Measurements from ENCODE around the gene TCL1A.

The TCL1A gene

GRCh38 chr14:95707327-95707726 lies 6.6 kb downstream of the TCL1A start:
- no peaks in the 10 kb centered on the region for H3K36me3 ChIP-seq (replicated peaks in 1 of 2; ENCODE audit: control insufficient read depth in 2 of 2, insufficient read depth in 2 of 2, low read length in 2 of 2)
- H3K23ac ChIP-seq (ENCODE audit: low read depth, low read length, poor library complexity) = no peak overlapping the region
- no peak overlapping the region for H3K27ac ChIP-seq (replicated peaks; ENCODE audit: low read length)
- no peak overlapping the region for H4K8ac ChIP-seq (ENCODE audit: low read depth, low read length)
- H2BK12ac ChIP-seq (ENCODE audit: low read length) = no peak overlapping the region
- no peak overlapping the region for H2BK15ac ChIP-seq (ENCODE audit: low read length)
- H3K4me3 ChIP-seq (ENCODE audit: low read length in 2 of 2) = no peak overlapping the region
- H2BK5ac ChIP-seq (ENCODE audit: low read length) = no peak overlapping the region
- DNase-seq (ENCODE audit: low spot score) = no peak
- H2AFZ ChIP-seq (ENCODE audit: low read length) = no peak overlapping the region
- H3K9me3 ChIP-seq (replicated peaks in 1 of 2; ENCODE audit: control insufficient read depth in 2 of 2, insufficient read depth in 1 of 2, low read depth in 1 of 2, low read length in 2 of 2) = no peaks in the 10 kb centered on the region
- H3K4me1 ChIP-seq (ENCODE audit: control insufficient read depth in 2 of 2, insufficient read depth in 1 of 2, low read depth in 1 of 2, low read length in 2 of 2) = peaks cover 0 to 1% of the 10 kb centered on the region in 2 donors
- H3K9ac ChIP-seq (ENCODE audit: low read depth, low read length, poor library complexity) = no peak overlapping the region
- no peaks in the 10 kb centered on the region for H3K79me1 ChIP-seq (ENCODE audit: low read depth, low read length)
- no peak overlapping the region for H4K91ac ChIP-seq (ENCODE audit: low read depth, low read length, poor library complexity)
- no peak overlapping the region for H2BK120ac ChIP-seq (ENCODE audit: low read depth, low read length)
- H3K27me3 ChIP-seq (ENCODE audit: control insufficient read depth in 3 of 3, insufficient read depth in 3 of 3, low read depth in 1 of 3, low read length in 3 of 3) = no peaks in the 10 kb centered on the region
- H3K14ac ChIP-seq (ENCODE audit: low read length) = no peak overlapping the region
- no CpG with 5 or more reads among the region's 5 CpGs for WGBS, 2 donors (ENCODE audit: extremely low coverage in 2 of 2, insufficient read length in 2 of 2, insufficient replicate concordance in 1 of 2)
- no peak overlapping the region for H3K18ac ChIP-seq (ENCODE audit: low read length)
- no peak overlapping the region for H2AK5ac ChIP-seq (ENCODE audit: low read depth, low read length)
- H3K4ac ChIP-seq (ENCODE audit: low read length) = no peak overlapping the region
- H3K4me2 ChIP-seq (ENCODE audit: insufficient read depth, low read length, poor library complexity, severe bottlenecking) = no peak overlapping the region

DNA sequence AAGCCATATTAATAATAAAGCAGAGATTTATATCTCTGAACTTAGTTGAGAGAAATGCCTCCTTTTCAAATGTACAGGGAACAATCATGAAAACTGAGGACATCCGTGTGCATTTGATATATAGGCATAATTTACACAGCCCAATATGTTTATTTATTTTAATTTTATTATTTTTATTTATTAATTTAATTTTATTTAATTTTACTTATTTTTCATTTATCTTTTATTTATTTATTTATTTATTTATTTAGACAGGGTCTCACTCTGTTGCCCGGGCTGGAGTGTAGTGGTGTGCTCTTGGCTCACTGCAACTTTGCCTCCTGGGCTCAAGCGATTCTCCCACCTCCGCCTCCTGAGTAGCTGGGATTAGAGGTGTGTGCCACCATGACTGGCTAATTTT lies 8.4 kb downstream of the TCL1A start:
- H2BK120ac ChIP-seq (ENCODE audit: low read depth, low read length) = no peak overlapping the region
- H3K27ac ChIP-seq (replicated peaks; ENCODE audit: low read length) = no peak overlapping the region
- H2BK5ac ChIP-seq (ENCODE audit: low read length) = no peak overlapping the region
- H3K36me3 ChIP-seq (replicated peaks in 1 of 2; ENCODE audit: control insufficient read depth in 2 of 2, insufficient read depth in 2 of 2, low read length in 2 of 2) = no peaks in the 10 kb centered on the region
- H3K4me1 ChIP-seq (ENCODE audit: control insufficient read depth in 2 of 2, insufficient read depth in 1 of 2, low read depth in 1 of 2, low read length in 2 of 2) = peaks cover 0 to 1% of the 10 kb centered on the region in 2 donors
- H3K4me2 ChIP-seq (ENCODE audit: insufficient read depth, low read length, poor library complexity, severe bottlenecking) = no peak overlapping the region
- H2AFZ ChIP-seq (ENCODE audit: low read length) = no peak overlapping the region
- H4K8ac ChIP-seq (ENCODE audit: low read depth, low read length) = no peak overlapping the region
- H3K23ac ChIP-seq (ENCODE audit: low read depth, low read length, poor library complexity) = no peak overlapping the region
- H3K27me3 ChIP-seq (ENCODE audit: control insufficient read depth in 3 of 3, insufficient read depth in 3 of 3, low read depth in 1 of 3, low read length in 3 of 3) = peaks cover 0 to 2% (median 0%) of the 10 kb centered on the region in 3 experiments
- no peak overlapping the region for H3K4me3 ChIP-seq (ENCODE audit: low read length in 2 of 2)
- no peak overlapping the region for H4K91ac ChIP-seq (ENCODE audit: low read depth, low read length, poor library complexity)
- no peak overlapping the region for H3K18ac ChIP-seq (ENCODE audit: low read length)
- DNase-seq (ENCODE audit: low spot score) = no peak
- H3K14ac ChIP-seq (ENCODE audit: low read length) = no peak overlapping the region
- no CpG with 5 or more reads among the region's 4 CpGs for WGBS, 2 donors (ENCODE audit: extremely low coverage in 2 of 2, insufficient read length in 2 of 2, insufficient replicate concordance in 1 of 2)
- H3K79me1 ChIP-seq (ENCODE audit: low read depth, low read length) = no peaks in the 10 kb centered on the region
- no peaks in the 10 kb centered on the region for H3K9me3 ChIP-seq (replicated peaks in 1 of 2; ENCODE audit: control insufficient read depth in 2 of 2, insufficient read depth in 1 of 2, low read depth in 1 of 2, low read length in 2 of 2)
- H2AK5ac ChIP-seq (ENCODE audit: low read depth, low read length) = no peak overlapping the region
- no peak overlapping the region for H2BK15ac ChIP-seq (ENCODE audit: low read length)
- H2BK12ac ChIP-seq (ENCODE audit: low read length) = no peak overlapping the region
- no peak overlapping the region for H3K4ac ChIP-seq (ENCODE audit: low read length)
- H3K9ac ChIP-seq (ENCODE audit: low read depth, low read length, poor library complexity) = no peak overlapping the region

GRCh38 chr14:95703805-95704204 lies 10.1 kb downstream of the TCL1A start:
- Histone ChIP-seq H3K4ac (ENCODE audit: low read length) (no peak overlapping the region), H3K23ac (ENCODE audit: low read depth, low read length, poor library complexity) (no peak overlapping the region), H3K9me3 (replicated peaks in 1 of 2; ENCODE audit: control insufficient read depth in 2 of 2, insufficient read depth in 1 of 2, low read depth in 1 of 2, low read length in 2 of 2) (no peaks in the 10 kb centered on the region), H2BK120ac (ENCODE audit: low read depth, low read length) (no peak overlapping the region), H3K27ac (replicated peaks; ENCODE audit: low read length) (no peak overlapping the region), H3K27me3 (ENCODE audit: control insufficient read depth in 3 of 3, insufficient read depth in 3 of 3, low read depth in 1 of 3, low read length in 3 of 3) (peaks cover 0 to 2% (median 0%) of the 10 kb centered on the region in 3 experiments), H3K4me3 (ENCODE audit: low read length in 2 of 2) (no peak overlapping the region), H3K79me1 (ENCODE audit: low read depth, low read length) (no peaks in the 10 kb centered on the region), H4K8ac (ENCODE audit: low read depth, low read length) (no peak overlapping the region), H3K4me1 (ENCODE audit: control insufficient read depth in 2 of 2, insufficient read depth in 1 of 2, low read depth in 1 of 2, low read length in 2 of 2) (no peaks in the 10 kb centered on the region), H3K14ac (ENCODE audit: low read length) (no peak overlapping the region), H4K91ac (ENCODE audit: low read depth, low read length, poor library complexity) (no peak overlapping the region), H2BK5ac (ENCODE audit: low read length) (no peak overlapping the region), H2BK15ac (ENCODE audit: low read length) (no peak overlapping the region), H2AK5ac (ENCODE audit: low read depth, low read length) (no peak overlapping the region), H2BK12ac (ENCODE audit: low read length) (no peak overlapping the region), H2AFZ (ENCODE audit: low read length) (no peak overlapping the region), H3K4me2 (ENCODE audit: insufficient read depth, low read length, poor library complexity, severe bottlenecking) (no peak overlapping the region), H3K9ac (ENCODE audit: low read depth, low read length, poor library complexity) (no peak overlapping the region), H3K36me3 (replicated peaks in 1 of 2; ENCODE audit: control insufficient read depth in 2 of 2, insufficient read depth in 2 of 2, low read length in 2 of 2) (no peaks in the 10 kb centered on the region), H3K18ac (ENCODE audit: low read length) (no peak overlapping the region)
- WGBS, 2 donors (ENCODE audit: extremely low coverage in 2 of 2, insufficient read length in 2 of 2, insufficient replicate concordance in 1 of 2) = no CpG with 5 or more reads among the region's 3 CpGs
- no peak for DNase-seq (ENCODE audit: low spot score)

GRCh38 chr14:95703341-95703740 lies 10.6 kb downstream of the TCL1A start:
- no CpG with 5 or more reads among the region's 3 CpGs for WGBS, 2 donors (ENCODE audit: extremely low coverage in 2 of 2, insufficient read length in 2 of 2, insufficient replicate concordance in 1 of 2)
- H3K27ac ChIP-seq (replicated peaks; ENCODE audit: low read length) = no peak overlapping the region
- H2AK5ac ChIP-seq (ENCODE audit: low read depth, low read length) = no peak overlapping the region
- H2BK5ac ChIP-seq (ENCODE audit: low read length) = no peak overlapping the region
- DNase-seq (ENCODE audit: low spot score) = no peak
- H3K27me3 ChIP-seq (ENCODE audit: control insufficient read depth in 3 of 3, insufficient read depth in 3 of 3, low read depth in 1 of 3, low read length in 3 of 3) = peaks cover 0 to 2% (median 0%) of the 10 kb centered on the region in 3 experiments
- H3K36me3 ChIP-seq (replicated peaks in 1 of 2; ENCODE audit: control insufficient read depth in 2 of 2, insufficient read depth in 2 of 2, low read length in 2 of 2) = no peaks in the 10 kb centered on the region
- H4K91ac ChIP-seq (ENCODE audit: low read depth, low read length, poor library complexity) = no peak overlapping the region
- no peak overlapping the region for H2BK120ac ChIP-seq (ENCODE audit: low read depth, low read length)
- H2BK15ac ChIP-seq (ENCODE audit: low read length) = no peak overlapping the region
- H2AFZ ChIP-seq (ENCODE audit: low read length) = no peak overlapping the region
- no peak overlapping the region for H4K8ac ChIP-seq (ENCODE audit: low read depth, low read length)
- no peak overlapping the region for H3K4me3 ChIP-seq (ENCODE audit: low read length in 2 of 2)
- H3K14ac ChIP-seq (ENCODE audit: low read length) = no peak overlapping the region
- H3K4me1 ChIP-seq (ENCODE audit: control insufficient read depth in 2 of 2, insufficient read depth in 1 of 2, low read depth in 1 of 2, low read length in 2 of 2) = no peaks in the 10 kb centered on the region
- no peak overlapping the region for H3K18ac ChIP-seq (ENCODE audit: low read length)
- no peak overlapping the region for H3K9ac ChIP-seq (ENCODE audit: low read depth, low read length, poor library complexity)
- H2BK12ac ChIP-seq (ENCODE audit: low read length) = no peak overlapping the region
- no peak overlapping the region for H3K23ac ChIP-seq (ENCODE audit: low read depth, low read length, poor library complexity)
- H3K9me3 ChIP-seq (replicated peaks in 1 of 2; ENCODE audit: control insufficient read depth in 2 of 2, insufficient read depth in 1 of 2, low read depth in 1 of 2, low read length in 2 of 2) = no peaks in the 10 kb centered on the region
- no peak overlapping the region for H3K4ac ChIP-seq (ENCODE audit: low read length)
- H3K4me2 ChIP-seq (ENCODE audit: insufficient read depth, low read length, poor library complexity, severe bottlenecking) = no peak overlapping the region
- no peaks in the 10 kb centered on the region for H3K79me1 ChIP-seq (ENCODE audit: low read depth, low read length)

All from neuronal stem cell (in vitro differentiated cells).